B cell (primary cell): ENCODE data around the gene SIAH3. TPM values are rescaled to one million over a fixed set of nuclear protein-coding genes. Genes with fewer than 3 reads are reported as not detected.

Experiments used
- ATAC-seq: fragments of 200-7000 bp; cut with Tn5 transposase; one replicate; pipeline ENCODE4 v1.10.0; 2021; ENCODE audit warnings: low read depth, mild to moderate bottlenecking, moderate number of reproducible peaks, moderate library complexity
- CTCF ChIA-PET: fragments of 350-600 bp; sonication (Branson Sonifier 250); formaldehyde crosslinking; loops from one replicate; lab custom pipeline; 2021; ENCODE audit warnings: antibody characterized with exemption, inconsistent platforms; lab: Charles Lee
- POLR2A ChIA-PET: fragments of 350-600 bp; sonication (Branson Sonifier 250); formaldehyde crosslinking; loops from one replicate; lab custom pipeline; 2021; ENCODE audit warnings: antibody characterized with exemption; lab: Charles Lee
- DNase-seq: peaks from one replicate; pipeline ENCODE4 v3.0.0; 2013
- H2AFZ ChIP-seq: 2 replicates; pipeline ENCODE4 v1.6.1; 2012; ENCODE audit warnings: mild to moderate bottlenecking, low read depth, low read length; ENCODE audit not compliant: insufficient read depth, poor library complexity, severe bottlenecking
- H3K27ac ChIP-seq, 2 donors: 1 replicate in 1 of 2; 2 replicates in 1 of 2; pipeline ENCODE4 v1.5.1; 2012 to 2013; ENCODE audit warnings: low read length in 2 of 2, mild to moderate bottlenecking in 2 of 2, moderate library complexity in 1 of 2
- H3K27me3 ChIP-seq, 4 experiments: fragments of 200-600 bp in 1 of 4; sonication (generic) in 1 of 4; replicated peaks in 1 of 4; 1 replicate in 2 of 4; 2 replicates in 2 of 4; pipeline versions ENCODE4 v1.6.1 to v1.7.0; 2013 to 2016; ENCODE audit warnings: low read length in 3 of 4, mild to moderate bottlenecking in 2 of 4, mixed read lengths in 1 of 4, moderate library complexity in 1 of 4; ENCODE audit not compliant: insufficient read depth in 4 of 4, control insufficient read depth in 3 of 4; ENCODE audit errors: control extremely low read depth in 1 of 4
- H3K36me3 ChIP-seq, 2 experiments: replicated peaks in 1 of 2; 1 replicate in 1 of 2; 2 replicates in 1 of 2; pipeline versions ENCODE4 v1.6.1 to v1.7.1; 2013; ENCODE audit warnings: low read length in 1 of 2; ENCODE audit not compliant: insufficient read depth in 2 of 2, control insufficient read depth in 1 of 2; ENCODE audit errors: control extremely low read depth in 1 of 2, extremely low read depth in 1 of 2
- H3K4me1 ChIP-seq, 2 donors: fragments of 200-600 bp in 1 of 2; sonication (generic) in 1 of 2; 1 replicate in 1 of 2; 2 replicates in 1 of 2; pipeline versions ENCODE4 v1.5.1 to v1.6.1; 2013 to 2017; ENCODE audit warnings: low read length in 2 of 2; ENCODE audit not compliant: control insufficient read depth in 2 of 2, insufficient read depth in 2 of 2
- H3K4me2 ChIP-seq: replicated peaks from 2 replicates; pipeline ENCODE3; 2012; ENCODE audit warnings: mild to moderate bottlenecking, low read depth, low read length; ENCODE audit not compliant: poor library complexity, severe bottlenecking
- H3K4me3 ChIP-seq, 5 experiments: fragments of 200-600 bp in 1 of 5; sonication (generic) in 1 of 5; 1 replicate in 3 of 5; 2 replicates in 2 of 5; pipeline versions ENCODE4 v1.5.1 to v1.7.0; 2011 to 2016; ENCODE audit warnings: low read length in 4 of 5, mild to moderate bottlenecking in 4 of 5, low read depth in 2 of 5, control low read depth in 1 of 5, moderate library complexity in 1 of 5; ENCODE audit not compliant: insufficient read depth in 1 of 5; ENCODE audit errors: control extremely low read depth in 1 of 5, extremely low read depth in 1 of 5
- H3K79me2 ChIP-seq: fragments of 200-600 bp; sonication (generic); one replicate; pipeline ENCODE4 v1.6.0; 2016; ENCODE audit warnings: low read length; ENCODE audit not compliant: control insufficient read depth, insufficient read depth
- H3K9ac ChIP-seq: fragments of 200-600 bp; sonication (generic); 2 replicates; pipeline ENCODE4 v1.6.1; 2017; ENCODE audit warnings: mild to moderate bottlenecking, low read length, moderate library complexity
- H3K9me3 ChIP-seq, 3 donors: one replicate each; pipeline versions ENCODE4 v1.6.1 to v1.7.1; 2013; ENCODE audit warnings: low read length in 2 of 3; ENCODE audit not compliant: control insufficient read depth in 2 of 3, insufficient read depth in 1 of 3; ENCODE audit errors: control extremely low read depth in 1 of 3
- H4K20me1 ChIP-seq: 2 replicates; pipeline ENCODE4 v1.6.0; 2012; ENCODE audit warnings: mild to moderate bottlenecking, low read length; ENCODE audit not compliant: insufficient read depth, control insufficient read depth, poor library complexity, severe bottlenecking
- H3K27ac Mint-ChIP-seq: one replicate; pipeline ENCODE4 v1.8.0; 2021; ENCODE audit warnings: mixed read lengths
- H3K27me3 Mint-ChIP-seq: one replicate; pipeline ENCODE4 v1.8.0; 2021; ENCODE audit warnings: mixed read lengths
- H3K4me1 Mint-ChIP-seq: one replicate; pipeline ENCODE4 v1.8.0; 2021; ENCODE audit warnings: mixed read lengths
- H3K4me3 Mint-ChIP-seq: one replicate; pipeline ENCODE4 v1.8.0; 2021; ENCODE audit warnings: mixed read lengths
- H3K9me3 Mint-ChIP-seq: one replicate; pipeline ENCODE4 v1.8.0; 2022; ENCODE audit warnings: mixed read lengths; ENCODE audit not compliant: insufficient read depth
- CTCF ChIP-seq: fragments of 200-600 bp; IDR thresholded peaks from one replicate; pipeline ENCODE4 v1.8.0; 2022; ENCODE audit warnings: antibody characterized with exemption, mild to moderate bottlenecking
- EZH2 ChIP-seq: IDR thresholded peaks from 2 replicates; pipeline ENCODE4 v1.6.1; 2012; ENCODE audit warnings: borderline replicate concordance, low read depth, mild to moderate bottlenecking, moderate library complexity, low read length; ENCODE audit not compliant: insufficient read depth, poor library complexity, severe bottlenecking
- WGBS: methylation state at CpG from one replicate; pipeline ENCODE4 v1.1.5; 2013; ENCODE audit warnings: missing lambda C conversion rate; ENCODE audit not compliant: insufficient coverage; 5-methylcytosine and 5-hydroxymethylcytosine counted together
- intact Hi-C: fragments of 100-400 bp; cut with micrococcal nuclease; formaldehyde crosslinking; loops from one replicate; pipeline ENCODE4 v1.10.0; 2022
- polyA plus RNA-seq: library from polyadenylated mRNA; depleted of rRNA; stranded (reverse); fragments of >200 nt; gene quantifications from 2 replicates; pipeline ENCODE4 v1.2.3, GENCODE V29; 2012
- total RNA-seq, 2 donors: library from RNA; stranded (reverse); fragments of 120-200 nt in 1 of 2; gene quantifications; 1 replicate in 1 of 2; 2 replicates in 1 of 2; pipeline versions ENCODE4 v1.2.3 to v1.2.4, GENCODE V29; 2013 to 2022

The SIAH3 gene
- total and polyA plus RNA-seq, 2 donors (not counting 1 experiment from before 2014, with no cell fraction given): not detected

DNA sequence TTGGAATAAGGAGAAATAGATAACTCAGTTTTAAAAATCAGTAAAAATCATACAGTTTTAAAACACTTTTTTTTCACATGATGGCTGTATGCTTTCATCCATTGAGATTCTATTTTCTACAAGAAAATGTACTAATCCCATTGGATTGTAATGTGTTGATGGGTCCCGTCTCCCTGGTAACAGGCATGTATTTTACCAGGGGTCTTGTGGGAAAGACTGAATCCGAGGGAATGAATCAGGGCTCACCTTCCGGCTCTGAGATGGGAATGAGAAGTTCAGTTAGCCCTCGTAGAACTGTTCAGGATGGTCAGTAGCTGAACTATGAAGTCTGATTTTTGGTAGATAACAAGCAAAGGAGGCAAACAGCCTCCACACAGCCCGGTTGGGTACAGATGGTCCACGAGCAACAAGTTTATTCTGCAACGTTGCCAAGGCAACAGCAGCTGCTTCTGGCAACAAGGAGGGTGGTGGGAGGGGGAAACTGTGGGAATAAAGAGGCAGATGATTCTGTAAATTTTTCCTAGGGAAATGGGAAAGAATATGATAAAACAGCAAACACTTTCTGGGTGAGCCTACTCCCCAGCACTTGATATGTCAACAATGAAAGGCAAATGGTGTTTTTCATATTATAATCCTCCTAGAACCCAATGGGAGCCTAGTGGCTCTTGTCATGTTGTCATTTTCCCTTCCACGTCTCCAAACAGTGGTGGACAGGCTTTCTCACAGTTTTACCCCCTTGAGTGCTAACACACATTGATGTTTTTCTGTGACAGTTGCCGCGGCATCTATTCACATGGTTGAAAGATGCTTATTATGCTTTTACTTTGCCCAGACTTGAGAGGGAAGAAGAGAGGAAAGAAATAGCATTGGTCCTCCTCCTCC lies 12.4 kb upstream of the SIAH3 start:
- no peak overlapping the region for H3K4me3 Mint-ChIP-seq

More for the DNA sequence above, 12.4 kb upstream of the SIAH3 start:
- Histone ChIP-seq H3K27me3 (peaks cover 0 to 13% (median 2%) of the 10 kb centered on the region in 4 experiments), H3K4me3 (no peak overlapping the region), H3K4me1 (no peaks in the 10 kb centered on the region), H3K9me3 (peaks cover 0 to 2% (median 0%) of the 10 kb centered on the region in 3 donors), H3K79me2 (no peaks in the 10 kb centered on the region), H3K27ac (no peak overlapping the region), H3K36me3 (no peaks in the 10 kb centered on the region), H3K4me2 (no peak overlapping the region), H2AFZ (no peak overlapping the region), H4K20me1 (no peaks in the 10 kb centered on the region), H3K9ac (no peak overlapping the region)
- TF ChIP-seq EZH2 (no peak), CTCF (no peak)
- Mint-ChIP-seq H3K4me1 (no peaks in the 10 kb centered on the region), H3K27ac (no peak overlapping the region), H3K9me3 (no peaks in the 10 kb centered on the region), H3K27me3 (peaks cover 16% of the 10 kb centered on the region)
- POLR2A ChIA-PET: no interaction called here
- 82% methylated on average over 7 of the region's 10 CpGs for WGBS
- intact Hi-C loops: no loop called here
- CTCF ChIA-PET: no interaction called here
- ATAC-seq (no peak), DNase-seq (no peak)
